ENCODE data around the gene TBCB.
"Not testable (repeated sequence)": the region's sequence is repeated elsewhere in the genome, so short reads cannot be mapped to it uniquely, and the experiment has no call there.

Gene TBCB

GRCh38 chr19:36153126-36153525, 37.9 kb downstream of the TBCB start:
- Histone ChIP-seq H3K27me3 (ENCODE audit: control insufficient read depth, insufficient read depth, low read length) (no peaks in the 10 kb centered on the region), H3K4me1 (ENCODE audit: control insufficient read depth, insufficient read depth, low read length) (peaks cover 34% of the 10 kb centered on the region), H3K9me3 (replicated peaks; ENCODE audit: low read length) (no peaks in the 10 kb centered on the region), H3K9ac (ENCODE audit: low read depth, low read length) (peak overlapping the region; percentile 81), H3K36me3 (ENCODE audit: insufficient read depth, low read length) (peaks cover 33% of the 10 kb centered on the region), H3K4me3 (ENCODE audit: low read length) (no peak overlapping the region), H3K4me2 (ENCODE audit: low read length) (no peak overlapping the region)

GRCh38 chr19:36160821-36161596, 45.7 kb downstream of the TBCB start:
- Histone ChIP-seq H3K9me3 (replicated peaks; ENCODE audit: low read length) (no peaks in the 10 kb centered on the region), H3K36me3 (ENCODE audit: insufficient read depth, low read length) (peaks cover 6% of the 10 kb centered on the region), H3K4me3 (ENCODE audit: low read length) (no peak overlapping the region), H3K27me3 (ENCODE audit: control insufficient read depth, insufficient read depth, low read length) (no peaks in the 10 kb centered on the region), H3K4me1 (ENCODE audit: control insufficient read depth, insufficient read depth, low read length) (no peaks in the 10 kb centered on the region), H3K9ac (ENCODE audit: low read depth, low read length) (no peak overlapping the region), H3K4me2 (ENCODE audit: low read length) (no peak overlapping the region)

GRCh38 chr19:36163813-36164212, 48.5 kb downstream of the TBCB start:
- Histone ChIP-seq H3K36me3 (ENCODE audit: insufficient read depth, low read length) (peaks cover 6% of the 10 kb centered on the region), H3K4me3 (ENCODE audit: low read length) (no peak overlapping the region), H3K9me3 (replicated peaks; ENCODE audit: low read length) (no peaks in the 10 kb centered on the region), H3K27me3 (ENCODE audit: control insufficient read depth, insufficient read depth, low read length) (no peaks in the 10 kb centered on the region), H3K4me1 (ENCODE audit: control insufficient read depth, insufficient read depth, low read length) (no peaks in the 10 kb centered on the region), H3K9ac (ENCODE audit: low read depth, low read length) (no peak overlapping the region), H3K4me2 (ENCODE audit: low read length) (no peak overlapping the region)

- H3K9ac ChIP-seq (ENCODE audit: low read depth, low read length) = no peak overlapping the region
- no peaks in the 10 kb centered on the region for H3K27me3 ChIP-seq (ENCODE audit: control insufficient read depth, insufficient read depth, low read length)
- H3K4me3 ChIP-seq (ENCODE audit: low read length) = no peak overlapping the region
- H3K36me3 ChIP-seq (ENCODE audit: insufficient read depth, low read length) = no peaks in the 10 kb centered on the region
- H3K4me1 ChIP-seq (ENCODE audit: control insufficient read depth, insufficient read depth, low read length) = peaks cover 10% of the 10 kb centered on the region
- no peak overlapping the region for H3K4me2 ChIP-seq (ENCODE audit: low read length)
- H3K9me3 ChIP-seq (replicated peaks; ENCODE audit: low read length) = no peaks in the 10 kb centered on the region
These were observed 54.0 kb downstream of the TBCB start for GRCh38 chr19:36169084-36169760.

- Histone ChIP-seq H3K27me3 (ENCODE audit: control insufficient read depth, insufficient read depth, low read length) (no peaks in the 10 kb centered on the region), H3K9me3 (replicated peaks; ENCODE audit: low read length) (no peaks in the 10 kb centered on the region), H3K4me1 (ENCODE audit: control insufficient read depth, insufficient read depth, low read length) (peaks cover 10% of the 10 kb centered on the region), H3K4me2 (ENCODE audit: low read length) (no peak overlapping the region), H3K9ac (ENCODE audit: low read depth, low read length) (no peak overlapping the region), H3K4me3 (ENCODE audit: low read length) (no peak overlapping the region), H3K36me3 (ENCODE audit: insufficient read depth, low read length) (no peaks in the 10 kb centered on the region)
These were observed 57.6 kb downstream of the TBCB start for GRCh38 chr19:36172852-36173251.

GRCh38 chr19:36173846-36174245, 58.6 kb downstream of the TBCB start:
- H3K36me3 ChIP-seq (ENCODE audit: insufficient read depth, low read length); H3K4me3 ChIP-seq (ENCODE audit: low read length); H3K4me1 ChIP-seq (ENCODE audit: control insufficient read depth, insufficient read depth, low read length); H3K4me2 ChIP-seq (ENCODE audit: low read length); H3K9ac ChIP-seq (ENCODE audit: low read depth, low read length); H3K9me3 ChIP-seq (replicated peaks; ENCODE audit: low read length); H3K27me3 ChIP-seq (ENCODE audit: control insufficient read depth, insufficient read depth, low read length): not testable (repeated sequence)
